ENCODE results near the gene AKR1C2. TPM values are rescaled to one million over a fixed set of nuclear protein-coding genes. Genes with fewer than 3 reads are reported as not detected.

AKR1C2 gene
- polyA plus RNA-seq, 12 donors, result 4.5 to 14.9 (median 9.6) TPM; not detected in 2

- no peak for DNase-seq
Observed at GRCh38 chr10:4939224-4940072, 64.2 kb downstream of the AKR1C2 start.

Other genes starting within 250 kb of the AKR1C2 start
- 1 to 10 TPM in 10 of 12 donors, not detected in 2; 2.5 to 8.5 (median 4.1) TPM for gene AKR1E2, start 177.7 kb downstream of the AKR1C2 start, polyA plus RNA-seq (ENCODE audit: insufficient read length in 12 of 12)
- gene AKR1C1, start 40.4 kb downstream of the AKR1C2 start, polyA plus RNA-seq (ENCODE audit: insufficient read length in 12 of 12), result 10 to 100 TPM in 6 of 12 donors, 1 to 10 TPM in 4, not detected in 2; 6.3 to 15.7 (median 11.3) TPM
- gene AKR1C3, start 90.6 kb upstream of the AKR1C2 start, polyA plus RNA-seq (ENCODE audit: insufficient read length in 12 of 12), result 1 to 10 TPM in 8 of 12 donors, under 1 TPM in 2, not detected in 2; 0.54 to 4.4 (median 1.2) TPM
- gene AKR1C8, start 181.3 kb upstream of the AKR1C2 start, polyA plus RNA-seq (ENCODE audit: insufficient read length in 12 of 12), result under 1 TPM in 1 of 12 donors, not detected in 11; 0.26 TPM
- not detected for gene AKR1C4, start 193.0 kb upstream of the AKR1C2 start, polyA plus RNA-seq (ENCODE audit: insufficient read length in 12 of 12)

Data from muscle of arm (tissue), 12 donors.